Stimulated activated CD4-positive, alpha-beta T cell treated with anti-CD3 and anti-CD28 coated beads, Interleukin-12 subunit alpha, Interleukin-12 subunit beta, amount 100 ng/mL, for 48 hours (primary cell): ENCODE data around the gene MYH9.
"Not testable (repeated sequence)": the region's sequence is repeated elsewhere in the genome, so short reads cannot be mapped to it uniquely, and the experiment has no call there.

ENCODE experiments used
- DNase-seq, 3 donors: peaks; one replicate each; pipeline ENCODE4 v3.0.0-alpha.2; 2020; ENCODE audit warnings: low read depth in 2 of 3, low spot score in 1 of 3

Gene MYH9

DNA sequence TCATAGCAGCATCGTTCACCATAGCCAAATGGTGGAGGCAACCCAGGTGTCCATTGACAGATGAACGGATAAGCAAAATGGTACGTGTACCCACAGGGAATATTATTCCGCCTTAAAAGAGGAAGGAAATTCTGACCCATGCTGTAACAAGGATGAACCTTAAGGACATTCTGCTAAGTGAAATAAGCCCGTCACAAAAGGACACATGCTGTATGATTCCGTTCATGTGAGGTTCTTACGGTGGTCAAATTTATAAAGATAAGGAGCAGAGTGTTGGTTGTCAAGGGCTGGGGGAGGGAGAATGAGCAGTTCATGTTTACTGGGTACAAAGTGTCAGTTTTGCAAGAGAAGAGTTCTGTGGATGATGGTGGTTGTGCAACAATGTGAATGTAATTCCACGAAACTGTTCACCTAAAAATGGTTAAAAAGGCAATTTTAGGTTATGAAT, 108.5 kb downstream of the MYH9 start:
- no peak for DNase-seq

DNA sequence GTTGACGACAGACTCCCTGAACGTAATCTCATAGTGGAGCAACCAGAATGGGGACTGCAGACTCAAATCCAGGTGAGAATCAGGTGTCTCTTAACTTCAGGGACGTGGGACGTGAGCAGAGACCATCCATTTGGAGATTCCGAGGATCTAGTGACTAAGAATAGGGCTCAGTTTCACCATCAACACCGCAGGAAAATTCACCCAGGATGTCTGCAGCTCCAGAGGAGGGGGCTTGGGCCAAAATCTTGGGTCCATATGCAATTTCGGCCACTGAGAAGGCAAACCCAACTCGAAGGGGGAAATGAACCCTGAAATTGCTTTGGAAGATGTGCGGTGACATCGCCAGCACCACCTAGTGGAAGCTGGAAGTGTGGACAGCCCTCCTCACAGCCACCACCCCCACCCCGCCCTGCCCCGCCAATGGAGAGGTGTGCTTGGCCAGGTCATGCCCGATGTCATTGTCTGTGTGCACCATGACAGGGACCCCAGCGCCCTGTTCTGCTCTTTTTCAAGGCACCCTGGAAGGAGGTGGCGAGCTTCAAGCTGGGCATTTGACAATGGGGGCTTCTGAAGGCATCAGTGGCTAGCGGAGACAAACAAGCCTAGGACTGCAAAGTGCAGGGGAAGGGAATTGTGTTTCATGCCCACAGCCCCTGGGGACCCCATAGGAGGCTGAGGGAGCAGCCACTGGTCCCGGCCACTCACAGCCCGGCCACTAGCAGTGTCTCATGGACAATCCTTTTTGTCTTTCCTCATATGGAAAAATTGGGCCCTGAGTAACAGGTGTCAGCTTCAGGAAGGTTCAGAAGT, 110.1 kb downstream of the MYH9 start:
- peak; percentile 59 to 66 (median 62) for DNase-seq

DNA sequence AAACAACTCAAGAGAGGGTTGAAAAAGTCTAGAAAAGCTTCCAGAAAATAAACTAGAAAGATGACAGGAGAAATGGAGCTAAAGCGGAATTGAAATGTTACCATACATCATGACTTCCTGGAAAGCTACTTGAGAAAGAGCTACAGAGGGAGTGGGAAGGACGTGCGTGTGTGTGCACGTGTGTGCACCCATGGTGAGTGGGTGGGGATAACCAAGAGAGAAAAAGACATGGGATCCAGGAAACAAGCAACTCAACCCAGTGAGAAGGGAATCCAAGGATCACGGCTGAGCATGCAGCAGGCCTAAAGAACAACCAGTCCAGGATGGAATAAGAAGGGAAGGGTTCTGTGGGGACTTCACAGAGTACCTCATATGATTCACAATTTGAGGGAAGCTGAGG, 113.2 kb downstream of the MYH9 start:
- no peak for DNase-seq

DNA sequence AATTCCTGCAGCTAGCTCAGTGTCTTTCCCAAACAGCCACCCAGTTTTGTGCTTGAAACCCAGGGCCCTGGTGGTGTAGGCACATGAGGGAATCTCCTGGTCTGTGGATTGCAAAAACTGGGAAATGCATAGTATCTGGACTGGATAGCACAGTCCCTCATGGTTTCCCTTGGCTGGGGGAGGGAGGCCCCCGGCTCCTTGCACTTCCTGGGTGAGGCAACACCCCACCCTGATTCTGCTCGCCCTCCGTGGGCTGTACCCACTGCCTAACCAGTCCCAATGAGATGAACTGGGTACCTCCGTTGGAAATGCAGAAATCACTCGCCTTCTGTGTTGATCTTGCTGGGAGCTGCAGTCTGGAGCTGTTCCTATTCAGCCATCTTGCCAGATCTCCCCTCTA, 115.8 kb downstream of the MYH9 start:
- DNase-seq, result not testable (repeated sequence)

DNA sequence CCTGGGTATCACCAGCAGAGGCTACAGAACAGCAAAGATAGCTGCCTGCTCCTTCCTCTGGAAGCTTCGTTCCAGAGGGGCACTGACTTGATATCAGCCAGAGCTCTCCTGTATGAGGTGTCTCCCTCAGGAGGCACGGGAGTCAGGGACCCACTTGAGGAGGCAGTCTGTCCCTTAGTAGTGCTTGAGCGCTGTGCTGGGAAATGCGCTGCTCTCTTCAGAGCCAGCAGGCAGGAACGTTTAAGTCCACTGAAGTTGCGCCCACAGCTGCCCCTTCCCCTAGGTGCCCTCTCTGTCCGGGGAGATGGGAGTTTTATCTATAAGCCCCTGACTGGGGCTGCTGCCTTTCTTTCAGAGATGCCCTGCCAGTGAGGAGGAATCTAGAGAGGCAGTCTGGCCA, 116.5 kb downstream of the MYH9 start:
- DNase-seq, result not testable (repeated sequence)

DNA sequence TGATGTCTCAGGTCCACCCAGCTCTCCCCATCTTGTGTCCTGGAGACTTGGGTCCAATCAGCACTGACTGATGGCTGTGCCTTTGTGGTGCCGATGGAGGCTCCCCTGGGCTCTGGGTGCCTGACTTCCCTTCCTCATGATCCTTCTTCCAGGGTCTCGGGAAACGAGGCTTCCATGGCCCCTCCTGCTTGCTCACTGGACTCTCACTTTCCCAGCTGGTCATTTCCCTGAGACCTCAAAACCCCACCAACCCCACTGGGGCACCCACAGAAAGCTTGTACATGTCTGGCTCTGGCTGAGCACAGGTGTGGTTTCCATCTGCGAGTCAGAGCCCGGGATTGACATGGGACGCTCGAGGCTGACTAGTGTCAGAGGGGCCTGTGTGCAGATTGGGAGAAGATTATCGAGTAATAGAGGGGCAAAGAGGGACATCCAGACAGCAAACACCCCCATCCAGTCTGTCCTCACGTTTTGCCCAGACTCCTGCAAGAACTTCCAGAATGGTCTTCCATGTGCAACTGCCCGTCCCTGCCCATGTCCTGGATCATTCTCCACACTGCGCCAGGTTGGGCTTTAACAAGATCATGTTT, 119.8 kb downstream of the MYH9 start:
- DNase-seq, result no peak

DNA sequence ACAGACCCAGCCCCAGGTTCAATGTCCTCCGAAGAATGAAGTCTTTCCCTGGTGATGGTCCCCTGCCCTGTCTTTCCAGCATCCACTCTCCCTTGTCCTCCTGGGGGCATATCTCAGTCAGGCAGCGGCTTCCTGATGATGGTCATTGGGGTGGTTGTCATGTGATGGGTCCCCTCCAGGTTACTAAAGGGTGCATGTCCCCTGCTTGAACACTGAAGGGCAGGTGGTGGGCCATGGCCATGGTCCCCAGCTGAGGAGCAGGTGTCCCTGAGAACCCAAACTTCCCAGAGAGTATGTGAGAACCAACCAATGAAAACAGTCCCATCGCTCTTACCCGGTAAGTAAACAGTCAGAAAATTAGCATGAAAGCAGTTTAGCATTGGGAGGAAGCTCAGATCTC, 120.7 kb downstream of the MYH9 start:
- no peak for DNase-seq

DNA sequence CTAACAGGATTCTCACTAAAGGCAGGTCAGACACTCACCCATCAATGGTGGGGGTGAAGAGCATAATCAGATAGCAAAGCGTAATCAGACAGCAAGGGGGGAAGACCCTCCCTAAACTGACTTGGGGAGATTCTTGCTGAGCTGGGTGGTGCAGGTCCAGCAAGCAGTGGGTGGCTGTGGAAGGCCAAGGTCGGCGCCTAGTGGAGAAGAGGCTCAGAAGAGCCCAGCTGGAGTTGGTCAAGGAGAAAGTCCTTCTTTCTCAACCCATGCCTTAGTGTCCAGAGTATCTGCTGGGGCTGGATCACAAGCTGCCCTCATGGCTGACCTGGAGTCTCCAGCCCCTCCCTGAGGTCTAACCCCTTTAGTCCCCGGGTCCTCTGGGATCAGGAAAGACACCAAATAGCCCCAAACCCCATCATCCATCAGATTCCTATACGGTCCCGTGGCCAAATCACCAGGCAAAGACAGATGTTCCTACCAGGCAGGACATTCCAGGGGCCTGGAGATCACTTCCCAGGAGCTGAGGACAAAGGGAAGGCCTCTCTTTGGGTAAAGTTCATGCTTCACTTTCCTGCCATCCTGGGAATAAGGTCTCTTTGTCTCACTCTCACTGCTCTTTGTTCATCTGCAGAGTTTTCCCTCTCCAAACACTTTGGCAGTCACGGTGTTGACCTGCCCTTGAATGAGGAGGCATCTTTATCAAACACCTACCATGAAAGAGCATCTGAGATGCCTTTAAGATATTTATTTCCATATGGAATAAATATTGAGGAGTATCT, 123.7 kb downstream of the MYH9 start:
- DNase-seq, result not testable (repeated sequence)

DNA sequence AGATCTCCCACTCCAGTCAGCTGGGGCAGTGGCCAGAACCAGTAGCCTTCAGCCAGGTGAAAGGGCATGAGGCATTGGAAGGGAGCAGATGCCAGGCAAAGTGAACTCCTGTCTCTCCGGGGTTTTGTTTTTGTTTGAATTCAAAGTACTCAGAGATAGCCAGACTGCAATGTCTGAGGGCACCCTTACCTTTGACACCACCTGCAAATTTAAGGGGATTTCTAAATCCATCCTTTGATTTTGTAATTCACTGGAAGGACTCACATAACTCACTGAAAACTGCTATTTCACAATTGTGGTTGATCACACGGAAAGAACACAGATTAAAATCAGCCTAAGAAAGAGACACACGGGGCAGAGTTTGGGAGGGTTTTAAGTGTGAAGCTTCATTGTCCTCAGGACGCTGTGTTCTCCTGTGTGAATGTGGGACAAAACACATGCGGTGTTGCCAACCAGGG, 124.5 kb downstream of the MYH9 start:
- not testable (repeated sequence) for DNase-seq

DNA sequence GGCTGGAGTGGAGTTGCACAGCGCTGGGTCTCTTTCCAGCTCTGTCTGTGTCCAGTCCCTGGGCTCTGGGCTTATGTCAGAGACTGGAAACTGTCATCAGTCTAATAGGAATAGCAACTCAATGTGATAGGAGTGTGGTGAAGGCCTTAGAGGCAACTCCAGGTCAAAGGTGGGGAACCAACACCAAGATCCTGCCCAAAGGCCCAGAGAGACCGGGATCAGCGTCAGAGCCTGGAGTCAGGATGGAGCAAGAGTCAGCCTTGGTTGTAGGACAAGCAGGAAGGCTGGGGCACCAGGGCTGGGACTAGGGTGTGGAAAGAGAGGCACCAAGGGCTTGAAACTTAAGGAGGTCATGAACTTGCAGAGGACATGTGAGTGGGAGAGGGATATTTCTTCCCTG, 125.5 kb downstream of the MYH9 start:
- not testable (repeated sequence) for DNase-seq

DNA sequence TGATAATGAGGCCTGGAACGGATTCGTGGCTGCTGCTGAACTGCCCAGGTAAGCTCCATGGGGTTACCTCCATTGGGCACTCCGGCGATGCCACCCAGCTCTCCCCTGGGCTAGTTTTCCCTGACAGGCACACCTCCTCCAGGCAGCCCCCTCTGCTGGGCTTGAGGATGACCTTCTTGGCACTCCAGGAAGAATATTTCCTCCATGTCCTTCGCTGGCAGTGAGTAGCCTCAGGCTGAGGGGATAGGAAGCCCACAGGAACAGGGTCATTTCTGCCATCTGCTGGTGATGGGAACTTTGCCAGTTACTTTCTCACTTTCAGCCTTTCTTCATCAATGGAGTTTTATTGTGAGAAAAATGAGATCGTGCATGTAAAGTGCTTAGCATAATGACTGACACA, 126.1 kb downstream of the MYH9 start:
- DNase-seq, result not testable (repeated sequence)

DNA sequence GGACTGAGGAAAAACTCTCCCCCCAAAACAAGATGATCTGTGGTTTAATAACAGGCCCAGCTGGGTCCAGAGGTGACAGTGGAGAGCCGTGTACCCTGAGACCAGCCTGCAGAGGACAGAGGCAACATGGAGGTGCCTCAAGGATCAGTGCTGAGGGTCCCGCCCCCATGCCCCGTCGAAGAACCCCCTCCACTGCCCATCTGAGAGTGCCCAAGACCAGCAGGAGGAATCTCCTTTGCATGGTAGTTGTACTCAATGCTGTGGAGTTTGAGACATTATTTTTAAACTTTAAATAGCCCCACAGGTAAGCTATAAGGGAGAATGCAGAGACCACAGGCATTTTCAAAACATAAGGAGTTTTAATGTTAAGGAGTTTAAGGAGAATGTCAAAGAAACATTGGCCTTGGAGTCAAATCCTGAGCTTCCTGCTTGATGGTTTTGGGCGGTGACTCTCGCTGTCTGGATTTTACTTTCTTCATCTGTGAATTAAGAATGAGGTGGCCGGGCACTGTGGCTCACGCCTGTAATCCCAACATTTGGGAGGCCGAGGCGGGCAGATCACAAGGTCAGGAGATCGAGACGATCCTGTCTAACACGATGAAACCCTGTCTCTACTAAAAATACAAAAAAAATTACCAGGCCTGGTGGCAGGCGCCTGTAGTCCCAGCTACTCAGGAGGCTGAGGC, 128.0 kb downstream of the MYH9 start:
- no peak for DNase-seq

DNA sequence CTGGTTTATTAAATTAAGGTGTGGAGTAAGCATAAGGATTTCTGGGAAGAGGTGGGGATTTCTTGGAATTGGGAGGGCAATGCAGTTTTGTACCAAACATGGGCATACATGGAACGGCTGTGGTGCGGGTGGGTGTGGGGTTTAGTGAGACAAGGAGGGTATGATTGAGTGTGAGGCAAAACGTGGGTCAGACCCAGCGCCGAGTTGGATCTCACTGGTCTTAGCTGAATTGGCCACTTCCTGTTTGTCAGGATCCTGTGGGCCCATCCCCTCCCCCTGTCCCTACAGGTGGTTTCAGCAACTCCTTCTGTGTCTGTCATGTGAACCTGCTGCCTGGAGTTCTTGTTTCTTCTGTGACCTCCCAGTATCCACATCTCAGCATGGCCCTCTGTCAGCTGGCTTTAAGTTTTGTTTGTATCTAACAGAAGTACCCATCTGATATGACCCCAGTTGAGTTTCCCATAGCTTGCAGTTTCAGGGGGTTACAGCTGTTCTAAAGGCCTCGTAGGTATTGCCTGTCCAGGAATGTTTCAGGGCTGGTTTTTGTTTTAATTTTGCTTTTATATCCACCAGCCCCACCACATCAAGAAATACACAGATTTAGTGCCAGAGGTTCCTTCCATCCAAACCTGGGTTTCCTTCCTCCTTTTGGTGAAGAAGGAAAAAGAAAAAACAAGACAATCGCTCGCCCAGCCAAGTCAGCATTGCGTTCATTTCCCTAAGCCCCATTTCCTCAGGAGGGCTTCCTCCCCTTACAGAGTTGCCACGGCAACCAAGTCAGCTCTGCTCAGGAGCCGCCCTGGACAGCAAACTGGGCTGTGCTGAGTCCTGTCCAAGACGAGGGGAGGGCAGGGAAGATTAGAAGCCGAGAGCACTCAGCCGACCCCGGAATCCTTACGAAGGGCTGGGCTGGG, 128.8 kb downstream of the MYH9 start:
- DNase-seq, result no peak

DNA sequence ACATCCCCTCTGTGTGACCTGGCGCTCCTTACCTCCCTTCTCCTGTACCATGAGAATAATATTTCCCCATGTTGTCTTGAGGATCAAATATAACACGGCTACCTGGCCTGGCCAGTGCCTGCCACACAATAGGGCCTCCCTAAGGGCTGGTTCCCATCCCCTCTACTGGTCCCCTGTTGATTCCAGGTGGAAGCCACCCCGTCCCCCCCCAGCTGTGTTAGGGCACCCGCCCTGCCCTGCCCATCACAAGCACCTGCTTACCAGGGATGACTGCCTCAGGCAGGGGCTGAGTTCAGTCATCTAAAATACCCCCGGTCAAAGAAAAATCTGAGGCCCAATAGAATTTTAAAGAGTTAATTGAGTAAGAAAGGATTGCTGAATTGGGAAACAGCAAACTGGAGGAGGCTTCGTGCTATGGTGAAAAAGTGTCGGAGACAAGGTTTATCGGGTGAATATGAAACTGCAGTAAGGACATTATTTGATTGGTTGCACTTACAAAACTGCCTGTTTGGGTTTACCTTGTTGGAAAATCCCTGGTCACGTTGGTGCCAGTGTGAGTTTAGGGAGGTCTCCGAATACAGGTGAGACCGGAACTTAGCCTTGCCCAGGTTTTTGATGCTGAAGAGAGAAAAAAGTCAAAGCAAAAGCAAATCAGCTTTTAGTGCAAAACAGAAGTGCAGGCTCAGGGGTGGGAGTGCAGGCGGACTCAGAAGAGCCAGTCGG, 129.7 kb downstream of the MYH9 start:
- no peak for DNase-seq

DNA sequence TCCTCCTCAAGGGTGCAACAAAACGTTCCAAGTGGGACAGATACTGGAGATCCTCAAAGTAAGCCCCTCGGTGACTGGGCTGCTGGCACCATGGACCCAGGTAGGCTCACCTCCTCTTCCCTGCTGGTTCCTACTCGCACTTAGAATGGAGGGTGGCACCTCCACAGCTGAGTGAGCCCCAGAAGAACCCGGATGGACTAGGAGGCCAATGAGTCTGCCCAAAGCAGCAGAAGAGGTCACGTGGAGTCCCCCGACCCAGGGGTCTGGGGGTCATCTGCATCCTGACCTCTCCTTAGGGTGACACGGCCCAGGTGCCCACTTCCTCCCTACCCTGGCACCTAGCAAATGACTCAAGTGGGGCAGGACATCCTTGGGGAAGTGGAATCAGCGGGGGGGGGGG, 130.5 kb downstream of the MYH9 start:
- no peak for DNase-seq

DNA sequence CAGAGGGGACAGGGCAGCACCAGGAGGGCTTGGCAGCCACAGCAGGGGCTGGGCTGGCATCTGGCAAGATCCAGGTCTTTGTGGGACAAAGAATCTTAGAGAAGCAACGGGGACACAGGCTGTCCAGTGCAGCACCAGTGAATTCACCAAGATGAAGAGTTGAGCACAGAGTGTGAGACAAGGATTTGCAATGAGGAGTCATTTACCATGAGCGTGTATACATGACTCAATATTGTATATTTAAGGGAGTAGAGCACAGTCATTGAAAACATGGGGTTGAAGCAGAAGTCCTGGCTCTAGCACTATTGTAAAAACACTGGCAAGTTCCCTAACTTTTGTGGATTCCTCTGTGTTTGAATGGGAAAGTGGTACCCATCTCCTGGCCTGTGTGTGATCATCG, 131.3 kb downstream of the MYH9 start:
- DNase-seq, result no peak

DNA sequence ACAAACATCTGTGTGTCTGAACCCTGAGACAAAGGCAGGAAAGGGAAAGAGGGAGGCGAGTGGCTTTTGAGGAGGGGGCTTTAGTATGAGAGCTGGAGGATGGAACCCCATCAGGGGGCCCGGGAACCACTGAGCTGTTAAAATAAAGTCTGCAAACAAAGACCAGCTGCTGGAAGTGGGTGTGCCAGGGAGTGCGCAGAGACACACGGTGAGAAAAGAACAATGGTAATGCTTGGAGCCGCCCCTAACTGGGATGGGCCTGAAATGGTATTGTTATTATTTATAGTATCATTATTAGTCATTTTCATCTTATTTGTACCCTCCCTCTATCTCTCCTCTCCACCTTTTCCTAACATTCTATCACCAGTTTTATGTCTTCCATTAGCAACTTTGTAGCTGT, 132.2 kb downstream of the MYH9 start:
- not testable (repeated sequence) for DNase-seq

DNA sequence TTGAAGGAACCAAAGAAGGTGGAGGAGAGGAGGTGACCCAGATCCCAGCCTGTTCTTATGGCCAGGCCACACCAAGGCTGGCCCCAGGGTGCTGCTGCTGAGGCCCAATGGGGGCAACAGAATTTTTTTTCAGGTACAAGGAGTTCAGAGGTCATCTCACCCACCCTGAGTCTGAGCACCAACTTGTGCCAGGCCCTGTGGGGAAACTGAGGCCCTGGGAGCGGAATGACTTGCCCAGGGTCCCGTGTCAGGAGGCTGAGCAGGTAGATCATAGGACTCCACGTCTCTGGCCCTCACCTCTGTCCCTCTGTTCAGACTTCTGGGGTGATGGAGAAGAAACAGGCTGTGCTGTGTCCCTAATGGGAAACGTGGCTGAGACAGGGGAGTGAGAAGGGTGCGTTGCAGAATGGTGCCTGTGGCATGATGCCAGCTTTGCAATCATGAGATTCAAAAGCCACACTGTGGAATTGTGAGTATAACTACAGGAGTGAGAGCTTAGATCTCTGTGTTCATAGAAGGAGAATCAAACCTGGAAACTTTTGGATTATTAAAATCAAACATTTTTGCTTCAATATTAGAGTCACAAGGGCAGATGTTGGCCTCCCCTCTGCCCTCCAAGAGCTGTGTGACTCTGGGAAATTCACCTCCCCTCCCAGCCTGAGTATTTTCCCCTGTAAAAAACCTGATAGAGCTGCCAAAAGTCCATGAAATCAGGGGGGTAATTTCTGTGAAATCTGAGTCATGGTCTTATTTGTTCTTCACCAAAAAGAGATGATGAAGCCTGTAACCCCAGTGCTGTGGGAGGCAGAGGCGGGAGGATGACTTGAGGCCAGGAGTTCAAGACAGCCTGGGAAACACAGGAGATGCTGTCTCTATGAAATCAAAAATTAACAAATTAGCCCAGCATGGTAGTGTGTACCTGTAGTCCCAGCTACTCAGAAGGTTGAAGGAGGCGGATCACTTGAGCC, 134.0 kb downstream of the MYH9 start:
- no peak for DNase-seq
